Hepatocyte (in vitro differentiated cells): ENCODE data around the gene ATP2B3.

ENCODE experiments used
- CTCF ChIP-seq: fragments of 200-600 bp; sonication (generic); IDR thresholded peaks from 2 replicates; pipeline ENCODE4 v1.5.1; 2016; ENCODE audit warnings: antibody characterized with exemption, mild to moderate bottlenecking; ENCODE audit not compliant: poor library complexity
- EZH2 ChIP-seq: fragments of 200-600 bp; sonication (generic); IDR thresholded peaks from 2 replicates; pipeline ENCODE4 v1.6.1; 2016; ENCODE audit warnings: antibody characterized with exemption, mild to moderate bottlenecking, borderline replicate concordance

- TF ChIP-seq CTCF, result no peak
- TF ChIP-seq EZH2, result no peak
Observed at GRCh38 chrX:153473126-153473525, 44.3 kb upstream of the ATP2B3 start.
